Measurements from ENCODE around the gene FSTL4.

- TF ChIP-seq CTCF (IDR thresholded peaks at IDR 0.05; ENCODE audit: low read length) (no peak), EZH2 (optimal IDR thresholded peaks at IDR 0.05; ENCODE audit: low read depth, low read length) (no peak)
These were observed 340.7 kb downstream of the FSTL4 start for GRCh38 chr5:133271606-133272005.
